Transverse colon (tissue), 4 donors: ENCODE measurements around the gene TRIM29. TPM values are rescaled to one million over a fixed set of nuclear protein-coding genes. Genes with fewer than 3 reads are reported as not detected.

Experiments
- DNase-seq: peaks from one replicate; pipeline ENCODE4 v3.0.0-alpha.2; 2019
- H3K27ac ChIP-seq, 4 donors: fragments of 200-600 bp; sonication (generic); 2 replicates each; pipeline ENCODE4 v1.5.1; 2016 to 2018; ENCODE audit warnings: inconsistent platforms in 4 of 4
- H3K27me3 ChIP-seq: fragments of 200-600 bp; sonication (generic); 2 replicates; pipeline ENCODE4 v1.5.1; 2017; ENCODE audit warnings: inconsistent platforms
- H3K36me3 ChIP-seq, 4 donors: fragments of 200-600 bp; sonication (generic); 2 replicates each; pipeline ENCODE4 v1.5.1; 2017 to 2019; ENCODE audit warnings: inconsistent platforms in 4 of 4
- H3K4me1 ChIP-seq, 4 donors: fragments of 200-600 bp; sonication (generic); 2 replicates each; pipeline ENCODE4 v1.5.1; 2017 to 2020; ENCODE audit warnings: inconsistent platforms in 4 of 4
- H3K4me3 ChIP-seq, 4 donors: fragments of 200-600 bp; sonication (generic); 1 replicate in 1 of 4; 2 replicates in 3 of 4; pipeline versions ENCODE4 v1.5.1 to v1.6.1; 2017 to 2019; ENCODE audit warnings: inconsistent platforms in 4 of 4
- H3K9me3 ChIP-seq, 2 donors: fragments of 200-600 bp; sonication (generic); 2 replicates each; pipeline ENCODE4 v1.5.1; 2017 to 2019; ENCODE audit warnings: inconsistent platforms in 2 of 2
- EP300 ChIP-seq: sonication (generic); formaldehyde crosslinking; IDR thresholded peaks from one replicate; pipeline ENCODE4 v1.6.1; 2017; ENCODE audit warnings: antibody characterized with exemption, low read depth
- POLR2A ChIP-seq: fragments of 450-650 bp; IDR thresholded peaks from one replicate; pipeline ENCODE4 v1.6.1; 2016; ENCODE audit warnings: antibody characterized with exemption, mild to moderate bottlenecking, moderate library complexity
- POLR2AphosphoS5 ChIP-seq, 3 donors: sonication (generic); formaldehyde crosslinking; IDR thresholded peaks; one replicate each; pipeline ENCODE4 v1.6.1; 2016; ENCODE audit warnings: antibody characterized with exemption in 3 of 3
- WGBS, 2 donors: methylation state at CpG; one replicate each; pipeline ENCODE4 v1.1.5; 2018; ENCODE audit warnings: low coverage in 1 of 2; 5-methylcytosine and 5-hydroxymethylcytosine counted together
- in situ Hi-C, 4 donors: fragments of 200-750 bp; cut with MboI; loops; one replicate each; pipeline versions ENCODE4 v1.15.0 to v1.15.1; 2017; ENCODE audit warnings: low sequenced_read_pairs in 3 of 4, low pct_ligation_motif_present in 1 of 4, low pct_unique_long_range_greater_than_20kb in 1 of 4
- intact Hi-C: fragments of 100-400 bp; cut with DNase I; formaldehyde crosslinking; loops from one replicate; pipeline ENCODE4 v1.15.1; 2023; ENCODE audit warnings: low total_unique reads
- total RNA-seq, 4 donors: library from RNA; depleted of rRNA; stranded (reverse); fragments of >200 nt; gene quantifications; one replicate each; pipeline ENCODE4 v1.1.0, GENCODE V29; 2016
- TF ChIP-seq, protein P1 (sequence below), 5 experiments: fragments of 200-600 bp in 3 of 5; fragments of 450-650 bp in 2 of 5; sonication (generic) in 3 of 5; IDR thresholded peaks; 1 replicate in 2 of 5; 2 replicates in 3 of 5; pipeline ENCODE4 v1.5.1; 2016 to 2017; ENCODE audit warnings: antibody characterized with exemption in 5 of 5, inconsistent platforms in 3 of 5, mild to moderate bottlenecking in 2 of 5, moderate library complexity in 1 of 5

Gene TRIM29
- total RNA-seq, 4 donors from 2014 or later: 0.75 to 7.8 (median 4.4) TPM; not detected in 1

GRCh38 chr11:120129570-120129969 lies 8.3 kb downstream of the TRIM29 start:
- H3K27ac ChIP-seq: peak overlapping the region; percentile 70 to 77 (median 70)

DNA sequence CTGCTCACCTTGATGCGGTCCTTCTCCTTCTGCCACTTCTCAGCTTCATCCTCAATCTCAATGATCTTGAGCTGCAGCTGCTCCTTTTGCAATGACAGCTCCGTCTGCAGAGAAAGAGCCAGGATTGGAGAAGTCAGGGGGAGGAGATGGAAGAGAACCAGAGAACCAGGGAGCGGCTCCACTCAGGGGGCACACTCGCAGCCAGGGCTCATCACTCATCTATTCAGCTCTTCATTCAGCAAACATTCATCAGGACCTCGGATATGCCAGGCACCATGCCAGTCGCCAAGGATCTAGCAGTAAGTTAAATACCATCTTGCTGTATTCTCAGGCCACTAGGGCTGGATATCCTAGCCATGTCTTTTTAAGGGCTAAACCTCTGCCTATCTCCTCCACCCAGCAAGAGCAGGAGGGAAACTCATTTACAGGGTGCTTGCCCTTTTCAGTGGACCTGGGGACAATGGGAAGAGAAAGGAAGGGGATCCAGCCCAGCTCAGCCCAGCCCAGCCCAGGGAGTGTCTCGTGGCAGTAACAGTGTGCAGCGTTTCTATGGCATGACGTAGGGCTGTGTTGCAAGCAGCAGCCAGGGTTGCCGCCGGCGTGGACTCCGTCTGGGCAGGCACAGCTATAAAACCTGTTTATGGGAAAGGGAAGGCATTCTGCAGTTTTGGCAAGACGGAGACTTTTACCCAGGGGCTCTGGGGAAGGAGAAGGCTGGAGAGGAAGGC lies 9.4 kb downstream of the TRIM29 start:
- in situ Hi-C loops (no loop called here), intact Hi-C loops (no loop called here)
- Histone ChIP-seq H3K27me3 (no peaks in the 10 kb centered on the region), H3K27ac (peak overlapping the region; percentile 70 to 77 (median 70)), H3K9me3 (no peaks in the 10 kb centered on the region), H3K4me3 (no peak overlapping the region), H3K4me1 (peaks cover 12 to 19% (median 14%) of the 10 kb centered on the region in 4 donors), H3K36me3 (no peaks in the 10 kb centered on the region)
- TF ChIP-seq POLR2AphosphoS5 (IDR thresholded peaks at IDR 0.05) (peak; percentile 27 to 47 (median 28)), EP300 (no peak), POLR2A (no peak)
- 43% methylated on average over 14 of the region's 14 CpGs; no CpG with 5 or more reads in 1 of the 2 donors for WGBS, 2 donors
- peak; percentile 91 for DNase-seq

More at GRCh38 chr11:120129570-120129969, 8.3 kb downstream of the TRIM29 start:
- no peak overlapping the region for H3K4me3 ChIP-seq
- TF ChIP-seq POLR2A: no peak
- TF ChIP-seq, protein P1, sequence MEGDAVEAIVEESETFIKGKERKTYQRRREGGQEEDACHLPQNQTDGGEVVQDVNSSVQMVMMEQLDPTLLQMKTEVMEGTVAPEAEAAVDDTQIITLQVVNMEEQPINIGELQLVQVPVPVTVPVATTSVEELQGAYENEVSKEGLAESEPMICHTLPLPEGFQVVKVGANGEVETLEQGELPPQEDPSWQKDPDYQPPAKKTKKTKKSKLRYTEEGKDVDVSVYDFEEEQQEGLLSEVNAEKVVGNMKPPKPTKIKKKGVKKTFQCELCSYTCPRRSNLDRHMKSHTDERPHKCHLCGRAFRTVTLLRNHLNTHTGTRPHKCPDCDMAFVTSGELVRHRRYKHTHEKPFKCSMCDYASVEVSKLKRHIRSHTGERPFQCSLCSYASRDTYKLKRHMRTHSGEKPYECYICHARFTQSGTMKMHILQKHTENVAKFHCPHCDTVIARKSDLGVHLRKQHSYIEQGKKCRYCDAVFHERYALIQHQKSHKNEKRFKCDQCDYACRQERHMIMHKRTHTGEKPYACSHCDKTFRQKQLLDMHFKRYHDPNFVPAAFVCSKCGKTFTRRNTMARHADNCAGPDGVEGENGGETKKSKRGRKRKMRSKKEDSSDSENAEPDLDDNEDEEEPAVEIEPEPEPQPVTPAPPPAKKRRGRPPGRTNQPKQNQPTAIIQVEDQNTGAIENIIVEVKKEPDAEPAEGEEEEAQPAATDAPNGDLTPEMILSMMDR (IDR thresholded peaks at IDR 0.05): no peak
- no peak for TF ChIP-seq EP300
- no peak for TF ChIP-seq POLR2AphosphoS5 (IDR thresholded peaks at IDR 0.05)
- no peak for DNase-seq
- no peaks in the 10 kb centered on the region for H3K27me3 ChIP-seq
- H3K9me3 ChIP-seq: no peaks in the 10 kb centered on the region
- in situ Hi-C loops (no loop called here), intact Hi-C loops (no loop called here)
- H3K36me3 ChIP-seq: no peaks in the 10 kb centered on the region
- H3K4me1 ChIP-seq: peaks cover 12 to 19% (median 14%) of the 10 kb centered on the region in 4 donors
- 81% methylated on average over 9 of the region's 9 CpGs; no CpG with 5 or more reads in 1 of the 2 donors for WGBS, 2 donors

- WGBS, 2 donors: 67 to 88% methylated on average over 1 to 7 of the region's 7 CpGs
- in situ Hi-C loops: no loop called here
- H3K36me3 ChIP-seq: no peaks in the 10 kb centered on the region
- no peak overlapping the region for H3K27ac ChIP-seq
- no peak overlapping the region for H3K4me3 ChIP-seq
- no peak for DNase-seq
- peaks cover 12 to 19% (median 14%) of the 10 kb centered on the region in 4 donors for H3K4me1 ChIP-seq
- no peak for TF ChIP-seq EP300
- TF ChIP-seq POLR2AphosphoS5 (IDR thresholded peaks at IDR 0.05): no peak
- TF ChIP-seq, protein P1 (IDR thresholded peaks at IDR 0.05): no peak
- no peak for TF ChIP-seq POLR2A
- intact Hi-C loops: no loop called here
- no peaks in the 10 kb centered on the region for H3K9me3 ChIP-seq
- no peaks in the 10 kb centered on the region for H3K27me3 ChIP-seq
Observed at GRCh38 chr11:120127236-120127635, 10.7 kb downstream of the TRIM29 start.

GRCh38 chr11:120126620-120127019 lies 11.3 kb downstream of the TRIM29 start:
- Histone ChIP-seq H3K4me3 (no peak overlapping the region), H3K4me1 (peaks cover 12 to 19% (median 14%) of the 10 kb centered on the region in 4 donors), H3K27ac (no peak overlapping the region), H3K9me3 (no peaks in the 10 kb centered on the region), H3K27me3 (no peaks in the 10 kb centered on the region), H3K36me3 (no peaks in the 10 kb centered on the region)
- 77 to 93% methylated on average over 3 to 4 of the region's 4 CpGs for WGBS, 2 donors
- TF ChIP-seq, protein P1 (IDR thresholded peaks at IDR 0.05): no peak
- no peak for TF ChIP-seq POLR2A
- no peak for DNase-seq
- intact Hi-C loops: no loop called here
- in situ Hi-C loops: no loop called here
